Spleen (tissue), 7 donors: ENCODE measurements around the gene SLC5A6.
A peak's percentile ranks its signal among the peaks of the same experiment; 100 is the strongest.

ENCODE experiments used
- CTCF ChIP-seq, 11 experiments: fragments of 200-600 bp in 7 of 11; fragments of 450-650 bp in 4 of 11; sonication (generic) in 4 of 11; IDR thresholded peaks in 8 of 11; conservative IDR thresholded peaks in 3 of 11; 1 replicate in 7 of 11; 2 replicates in 4 of 11; pipeline versions ENCODE4 v1.4.0 to v1.8.0; 2016 to 2021; ENCODE audit warnings: antibody characterized with exemption in 11 of 11, inconsistent platforms in 4 of 11, mild to moderate bottlenecking in 1 of 11
- POLR2AphosphoS5 ChIP-seq, 3 donors: sonication (generic); formaldehyde crosslinking; IDR thresholded peaks; one replicate each; pipeline ENCODE4 v1.5.1; 2017; ENCODE audit warnings: antibody characterized with exemption in 3 of 3
- donor health status: DM: no; HTN: no; CAD: no; lungs with moderate emphysema.
- donor health status: DM: no; HTN: no; CAD: no.
- donor health status: DM: no; HTN: no; CAD: no.

DNA sequence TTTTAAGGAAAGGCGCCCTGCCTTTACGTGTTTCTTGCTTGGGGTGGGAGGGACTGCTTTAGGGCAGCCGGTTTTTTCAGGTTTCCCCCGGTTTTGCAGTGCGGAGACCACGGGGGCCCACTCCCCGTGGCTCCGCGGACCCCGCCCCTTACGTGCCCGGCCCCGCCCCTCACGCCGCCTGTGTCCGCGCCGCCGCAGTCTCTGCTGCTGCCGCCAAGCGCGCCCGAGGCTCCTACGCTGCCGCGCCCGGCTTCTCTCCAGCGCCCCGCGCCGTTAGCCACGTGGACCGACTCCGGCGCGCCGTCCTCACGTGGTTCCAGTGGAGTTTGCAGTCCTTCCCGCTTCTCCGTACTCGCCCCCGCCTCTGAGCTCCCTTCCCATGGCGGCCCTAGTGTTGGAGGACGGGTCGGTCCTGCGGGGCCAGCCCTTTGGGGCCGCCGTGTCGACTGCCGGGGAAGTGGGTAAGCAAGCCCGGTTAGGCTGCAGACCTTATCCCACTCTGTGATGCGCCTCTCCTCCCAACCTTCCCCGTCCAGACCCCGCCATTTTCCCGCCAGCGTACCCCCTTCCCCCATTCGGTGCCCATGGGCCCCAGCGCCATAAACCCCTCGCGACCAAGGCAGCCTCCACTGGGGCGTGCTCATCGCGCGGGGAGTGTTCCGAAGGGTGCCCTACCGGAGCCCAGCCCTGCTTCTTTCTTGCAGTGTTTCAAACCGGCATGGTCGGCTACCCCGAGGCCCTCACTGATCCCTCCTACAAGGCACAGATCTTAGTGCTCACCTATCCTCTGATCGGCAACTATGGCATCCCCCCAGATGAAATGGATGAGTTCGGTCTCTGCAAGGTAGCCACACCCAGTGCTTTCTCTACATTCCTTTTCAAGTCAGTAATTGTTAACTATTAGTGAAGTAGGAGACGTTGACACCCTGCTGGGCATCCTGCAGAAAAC, 5.4 kb upstream of the SLC5A6 start, which contains the start of gene CAD:
- TF ChIP-seq POLR2AphosphoS5 (IDR thresholded peaks at IDR 0.05), result peak; percentile 89 to 91 (median 90)
- peak in 10 of 11 experiments; percentile 22 to 71 (median 50) for TF ChIP-seq CTCF (IDR thresholded peaks at IDR 0.05 in 8 of 11, conservative IDR thresholded peaks at IDR 0.05 in 3 of 11)
